Activated CD4-positive, alpha-beta T cell treated with anti-CD3 and anti-CD28 coated beads, Interleukin-10, Interleukin-2, amounts not matched to agents 100 ng/mL and 50 ng/mL, durations not matched to agents 16 hours and 8 hours (primary cell): ENCODE measurements around the gene ALKBH3.

Experiments used
- DNase-seq: peaks from one replicate; pipeline ENCODE4 v3.0.0-alpha.2; 2020

Gene ALKBH3

GRCh38 chr11:43880640-43881159 lies at the start of gene ALKBH3:
ALKBH3 (plus strand) TSS chr11:43880831; CDS start chr11:43882653, 1,822 bp downstream.
- DNase-seq, result peak; percentile 92

GRCh38 chr11:43830928-43831440 lies 49.6 kb upstream of the ALKBH3 start:
- DNase-seq, result peak; percentile 75

GRCh38 chr11:43832536-43832935 lies 48.1 kb upstream of the ALKBH3 start:
- no peak for DNase-seq

- DNase-seq, result no peak
Observed at GRCh38 chr11:43833657-43834073, 47.0 kb upstream of the ALKBH3 start.

- no peak for DNase-seq
Observed at GRCh38 chr11:43834286-43834685, 46.3 kb upstream of the ALKBH3 start.

- DNase-seq, result no peak
Observed at GRCh38 chr11:43835104-43835503, 45.5 kb upstream of the ALKBH3 start.

GRCh38 chr11:43837879-43838278 lies 42.8 kb upstream of the ALKBH3 start:
- DNase-seq, result no peak

GRCh38 chr11:43842021-43842420 lies 38.6 kb upstream of the ALKBH3 start:
- DNase-seq, result no peak

GRCh38 chr11:43845816-43846215 lies 34.8 kb upstream of the ALKBH3 start:
- no peak for DNase-seq

GRCh38 chr11:43852057-43852636 lies 28.5 kb upstream of the ALKBH3 start:
- peak; percentile 69 for DNase-seq

GRCh38 chr11:43853781-43854180 lies 26.9 kb upstream of the ALKBH3 start:
- no peak for DNase-seq

- DNase-seq, result no peak
Observed at GRCh38 chr11:43856993-43857392, 23.6 kb upstream of the ALKBH3 start.

GRCh38 chr11:43861141-43861540 lies 19.5 kb upstream of the ALKBH3 start:
- DNase-seq, result no peak

- no peak for DNase-seq
Observed at GRCh38 chr11:43866520-43866919, 14.1 kb upstream of the ALKBH3 start.

- DNase-seq, result no peak
Observed at GRCh38 chr11:43866969-43867368, 13.7 kb upstream of the ALKBH3 start.

- DNase-seq, result peak; percentile 92
Observed at GRCh38 chr11:43868852-43869567, 11.6 kb upstream of the ALKBH3 start.

- no peak for DNase-seq
Observed at GRCh38 chr11:43871051-43871450, 9.6 kb upstream of the ALKBH3 start.

- no peak for DNase-seq
Observed at GRCh38 chr11:43872995-43873394, 7.6 kb upstream of the ALKBH3 start.

- DNase-seq, result no peak
Observed at GRCh38 chr11:43874078-43874477, 6.6 kb upstream of the ALKBH3 start.

- no peak for DNase-seq
Observed at GRCh38 chr11:43874738-43875137, 5.9 kb upstream of the ALKBH3 start.

GRCh38 chr11:43879789-43880639 lies 617 bp upstream of the ALKBH3 start:
- no peak for DNase-seq

- no peak for DNase-seq
Observed at GRCh38 chr11:43892851-43893250, 12.2 kb downstream of the ALKBH3 start.

- DNase-seq, result no peak
Observed at GRCh38 chr11:43894546-43894945, 13.9 kb downstream of the ALKBH3 start.
